B cell (primary cell): ENCODE data around the gene FHIT. TPM values are rescaled to one million over a fixed set of nuclear protein-coding genes. Genes with fewer than 3 reads are reported as not detected.

Experiments used
- ATAC-seq: fragments of 200-7000 bp; cut with Tn5 transposase; one replicate; pipeline ENCODE4 v1.10.0; 2021; ENCODE audit warnings: low read depth, mild to moderate bottlenecking, moderate number of reproducible peaks, moderate library complexity
- CTCF ChIA-PET: fragments of 350-600 bp; sonication (Branson Sonifier 250); formaldehyde crosslinking; loops from one replicate; lab custom pipeline; 2021; ENCODE audit warnings: antibody characterized with exemption, inconsistent platforms; lab: Charles Lee
- POLR2A ChIA-PET: fragments of 350-600 bp; sonication (Branson Sonifier 250); formaldehyde crosslinking; loops from one replicate; lab custom pipeline; 2021; ENCODE audit warnings: antibody characterized with exemption; lab: Charles Lee
- DNase-seq: peaks from one replicate; pipeline ENCODE4 v3.0.0; 2013
- H2AFZ ChIP-seq: 2 replicates; pipeline ENCODE4 v1.6.1; 2012; ENCODE audit warnings: mild to moderate bottlenecking, low read depth, low read length; ENCODE audit not compliant: insufficient read depth, poor library complexity, severe bottlenecking
- H3K27ac ChIP-seq, 2 donors: 1 replicate in 1 of 2; 2 replicates in 1 of 2; pipeline ENCODE4 v1.5.1; 2012 to 2013; ENCODE audit warnings: low read length in 2 of 2, mild to moderate bottlenecking in 2 of 2, moderate library complexity in 1 of 2
- H3K27me3 ChIP-seq, 4 experiments: fragments of 200-600 bp in 1 of 4; sonication (generic) in 1 of 4; replicated peaks in 1 of 4; 1 replicate in 2 of 4; 2 replicates in 2 of 4; pipeline versions ENCODE4 v1.6.1 to v1.7.0; 2013 to 2016; ENCODE audit warnings: low read length in 3 of 4, mild to moderate bottlenecking in 2 of 4, mixed read lengths in 1 of 4, moderate library complexity in 1 of 4; ENCODE audit not compliant: insufficient read depth in 4 of 4, control insufficient read depth in 3 of 4; ENCODE audit errors: control extremely low read depth in 1 of 4
- H3K36me3 ChIP-seq, 2 experiments: replicated peaks in 1 of 2; 1 replicate in 1 of 2; 2 replicates in 1 of 2; pipeline versions ENCODE4 v1.6.1 to v1.7.1; 2013; ENCODE audit warnings: low read length in 1 of 2; ENCODE audit not compliant: insufficient read depth in 2 of 2, control insufficient read depth in 1 of 2; ENCODE audit errors: control extremely low read depth in 1 of 2, extremely low read depth in 1 of 2
- H3K4me1 ChIP-seq, 2 donors: fragments of 200-600 bp in 1 of 2; sonication (generic) in 1 of 2; 1 replicate in 1 of 2; 2 replicates in 1 of 2; pipeline versions ENCODE4 v1.5.1 to v1.6.1; 2013 to 2017; ENCODE audit warnings: low read length in 2 of 2; ENCODE audit not compliant: control insufficient read depth in 2 of 2, insufficient read depth in 2 of 2
- H3K4me2 ChIP-seq: replicated peaks from 2 replicates; pipeline ENCODE3; 2012; ENCODE audit warnings: mild to moderate bottlenecking, low read depth, low read length; ENCODE audit not compliant: poor library complexity, severe bottlenecking
- H3K4me3 ChIP-seq, 5 experiments: fragments of 200-600 bp in 1 of 5; sonication (generic) in 1 of 5; 1 replicate in 3 of 5; 2 replicates in 2 of 5; pipeline versions ENCODE4 v1.5.1 to v1.7.0; 2011 to 2016; ENCODE audit warnings: low read length in 4 of 5, mild to moderate bottlenecking in 4 of 5, low read depth in 2 of 5, control low read depth in 1 of 5, moderate library complexity in 1 of 5; ENCODE audit not compliant: insufficient read depth in 1 of 5; ENCODE audit errors: control extremely low read depth in 1 of 5, extremely low read depth in 1 of 5
- H3K79me2 ChIP-seq: fragments of 200-600 bp; sonication (generic); one replicate; pipeline ENCODE4 v1.6.0; 2016; ENCODE audit warnings: low read length; ENCODE audit not compliant: control insufficient read depth, insufficient read depth
- H3K9ac ChIP-seq: fragments of 200-600 bp; sonication (generic); 2 replicates; pipeline ENCODE4 v1.6.1; 2017; ENCODE audit warnings: mild to moderate bottlenecking, low read length, moderate library complexity
- H3K9me3 ChIP-seq, 3 donors: one replicate each; pipeline versions ENCODE4 v1.6.1 to v1.7.1; 2013; ENCODE audit warnings: low read length in 2 of 3; ENCODE audit not compliant: control insufficient read depth in 2 of 3, insufficient read depth in 1 of 3; ENCODE audit errors: control extremely low read depth in 1 of 3
- H4K20me1 ChIP-seq: 2 replicates; pipeline ENCODE4 v1.6.0; 2012; ENCODE audit warnings: mild to moderate bottlenecking, low read length; ENCODE audit not compliant: insufficient read depth, control insufficient read depth, poor library complexity, severe bottlenecking
- H3K27ac Mint-ChIP-seq: one replicate; pipeline ENCODE4 v1.8.0; 2021; ENCODE audit warnings: mixed read lengths
- H3K27me3 Mint-ChIP-seq: one replicate; pipeline ENCODE4 v1.8.0; 2021; ENCODE audit warnings: mixed read lengths
- H3K4me1 Mint-ChIP-seq: one replicate; pipeline ENCODE4 v1.8.0; 2021; ENCODE audit warnings: mixed read lengths
- H3K4me3 Mint-ChIP-seq: one replicate; pipeline ENCODE4 v1.8.0; 2021; ENCODE audit warnings: mixed read lengths
- H3K9me3 Mint-ChIP-seq: one replicate; pipeline ENCODE4 v1.8.0; 2022; ENCODE audit warnings: mixed read lengths; ENCODE audit not compliant: insufficient read depth
- CTCF ChIP-seq: fragments of 200-600 bp; IDR thresholded peaks from one replicate; pipeline ENCODE4 v1.8.0; 2022; ENCODE audit warnings: antibody characterized with exemption, mild to moderate bottlenecking
- EZH2 ChIP-seq: IDR thresholded peaks from 2 replicates; pipeline ENCODE4 v1.6.1; 2012; ENCODE audit warnings: borderline replicate concordance, low read depth, mild to moderate bottlenecking, moderate library complexity, low read length; ENCODE audit not compliant: insufficient read depth, poor library complexity, severe bottlenecking
- WGBS: methylation state at CpG from one replicate; pipeline ENCODE4 v1.1.5; 2013; ENCODE audit warnings: missing lambda C conversion rate; ENCODE audit not compliant: insufficient coverage; 5-methylcytosine and 5-hydroxymethylcytosine counted together
- intact Hi-C: fragments of 100-400 bp; cut with micrococcal nuclease; formaldehyde crosslinking; loops from one replicate; pipeline ENCODE4 v1.10.0; 2022
- polyA plus RNA-seq: library from polyadenylated mRNA; depleted of rRNA; stranded (reverse); fragments of >200 nt; gene quantifications from 2 replicates; pipeline ENCODE4 v1.2.3, GENCODE V29; 2012
- total RNA-seq, 2 donors: library from RNA; stranded (reverse); fragments of 120-200 nt in 1 of 2; gene quantifications; 1 replicate in 1 of 2; 2 replicates in 1 of 2; pipeline versions ENCODE4 v1.2.3 to v1.2.4, GENCODE V29; 2013 to 2022

Gene FHIT
- total and polyA plus RNA-seq, 2 donors (not counting 1 experiment from before 2014, with no cell fraction given): 1.7 to 7.8 TPM

GRCh38 chr3:60177726-60178125, 1073.5 kb downstream of the FHIT start:
- H3K9me3 ChIP-seq: no peaks in the 10 kb centered on the region
- H3K4me2 ChIP-seq: no peak overlapping the region
- no peak overlapping the region for H3K9ac ChIP-seq
- ATAC-seq (no peak), DNase-seq (no peak)
- no CpG with 5 or more reads among the region's 2 CpGs for WGBS
- Mint-ChIP-seq H3K27ac (no peak overlapping the region), H3K4me1 (no peaks in the 10 kb centered on the region), H3K27me3 (no peaks in the 10 kb centered on the region), H3K9me3 (no peaks in the 10 kb centered on the region), H3K4me3 (no peak overlapping the region)
- intact Hi-C loops: no loop called here
- no peaks in the 10 kb centered on the region for H3K36me3 ChIP-seq
- no peak overlapping the region for H2AFZ ChIP-seq
- no peaks in the 10 kb centered on the region for H3K79me2 ChIP-seq
- H3K4me3 ChIP-seq: no peak overlapping the region
- H3K4me1 ChIP-seq: no peaks in the 10 kb centered on the region
- no peak for TF ChIP-seq EZH2
- TF ChIP-seq CTCF: no peak
- H3K27ac ChIP-seq: no peak overlapping the region
- POLR2A ChIA-PET: no interaction called here
- CTCF ChIA-PET: no interaction called here
- no peaks in the 10 kb centered on the region for H3K27me3 ChIP-seq
- H4K20me1 ChIP-seq: no peaks in the 10 kb centered on the region

GRCh38 chr3:60176614-60177013, 1074.6 kb downstream of the FHIT start:
- Mint-ChIP-seq H3K4me1 (no peaks in the 10 kb centered on the region), H3K27ac (no peak overlapping the region), H3K27me3 (no peaks in the 10 kb centered on the region), H3K4me3 (no peak overlapping the region), H3K9me3 (no peaks in the 10 kb centered on the region)
- Histone ChIP-seq H3K79me2 (no peaks in the 10 kb centered on the region), H4K20me1 (no peaks in the 10 kb centered on the region), H3K9me3 (no peaks in the 10 kb centered on the region), H2AFZ (no peak overlapping the region), H3K9ac (no peak overlapping the region), H3K27me3 (no peaks in the 10 kb centered on the region), H3K36me3 (no peaks in the 10 kb centered on the region), H3K4me3 (no peak overlapping the region), H3K27ac (no peak overlapping the region), H3K4me1 (no peaks in the 10 kb centered on the region), H3K4me2 (no peak overlapping the region)
- ChIA-PET CTCF (interaction anchor here (0.8 kb wide), 1 partner anchor 74 kb away, joined by 3 read pairs; no protein-coding TSS in a partner anchor), POLR2A (no interaction called here)
- intact Hi-C loops: no loop called here
- no peak for ATAC-seq
- WGBS: 100% methylated on average over 1 of the region's 6 CpGs
- DNase-seq: no peak
- no peak for TF ChIP-seq CTCF
- no peak for TF ChIP-seq EZH2
